B cell (primary cell): Measurements from ENCODE around the gene SCAI. TPM values are rescaled to one million over a fixed set of nuclear protein-coding genes. Genes with fewer than 3 reads are reported as not detected.
A peak's percentile ranks its signal among the peaks of the same experiment; 100 is the strongest.

Experiments used
- ATAC-seq: fragments of 200-7000 bp; cut with Tn5 transposase; one replicate; pipeline ENCODE4 v1.10.0; 2021; ENCODE audit warnings: low read depth, mild to moderate bottlenecking, moderate number of reproducible peaks, moderate library complexity
- CTCF ChIA-PET: fragments of 350-600 bp; sonication (Branson Sonifier 250); formaldehyde crosslinking; loops from one replicate; lab custom pipeline; 2021; ENCODE audit warnings: antibody characterized with exemption, inconsistent platforms; lab: Charles Lee
- POLR2A ChIA-PET: fragments of 350-600 bp; sonication (Branson Sonifier 250); formaldehyde crosslinking; loops from one replicate; lab custom pipeline; 2021; ENCODE audit warnings: antibody characterized with exemption; lab: Charles Lee
- DNase-seq: peaks from one replicate; pipeline ENCODE4 v3.0.0; 2013
- H2AFZ ChIP-seq: 2 replicates; pipeline ENCODE4 v1.6.1; 2012; ENCODE audit warnings: mild to moderate bottlenecking, low read depth, low read length; ENCODE audit not compliant: insufficient read depth, poor library complexity, severe bottlenecking
- H3K27ac ChIP-seq, 2 donors: 1 replicate in 1 of 2; 2 replicates in 1 of 2; pipeline ENCODE4 v1.5.1; 2012 to 2013; ENCODE audit warnings: low read length in 2 of 2, mild to moderate bottlenecking in 2 of 2, moderate library complexity in 1 of 2
- H3K27me3 ChIP-seq, 4 experiments: fragments of 200-600 bp in 1 of 4; sonication (generic) in 1 of 4; replicated peaks in 1 of 4; 1 replicate in 2 of 4; 2 replicates in 2 of 4; pipeline versions ENCODE4 v1.6.1 to v1.7.0; 2013 to 2016; ENCODE audit warnings: low read length in 3 of 4, mild to moderate bottlenecking in 2 of 4, mixed read lengths in 1 of 4, moderate library complexity in 1 of 4; ENCODE audit not compliant: insufficient read depth in 4 of 4, control insufficient read depth in 3 of 4; ENCODE audit errors: control extremely low read depth in 1 of 4
- H3K36me3 ChIP-seq, 2 experiments: replicated peaks in 1 of 2; 1 replicate in 1 of 2; 2 replicates in 1 of 2; pipeline versions ENCODE4 v1.6.1 to v1.7.1; 2013; ENCODE audit warnings: low read length in 1 of 2; ENCODE audit not compliant: insufficient read depth in 2 of 2, control insufficient read depth in 1 of 2; ENCODE audit errors: control extremely low read depth in 1 of 2, extremely low read depth in 1 of 2
- H3K4me1 ChIP-seq, 2 donors: fragments of 200-600 bp in 1 of 2; sonication (generic) in 1 of 2; 1 replicate in 1 of 2; 2 replicates in 1 of 2; pipeline versions ENCODE4 v1.5.1 to v1.6.1; 2013 to 2017; ENCODE audit warnings: low read length in 2 of 2; ENCODE audit not compliant: control insufficient read depth in 2 of 2, insufficient read depth in 2 of 2
- H3K4me2 ChIP-seq: replicated peaks from 2 replicates; pipeline ENCODE3; 2012; ENCODE audit warnings: mild to moderate bottlenecking, low read depth, low read length; ENCODE audit not compliant: poor library complexity, severe bottlenecking
- H3K4me3 ChIP-seq, 5 experiments: fragments of 200-600 bp in 1 of 5; sonication (generic) in 1 of 5; 1 replicate in 3 of 5; 2 replicates in 2 of 5; pipeline versions ENCODE4 v1.5.1 to v1.7.0; 2011 to 2016; ENCODE audit warnings: low read length in 4 of 5, mild to moderate bottlenecking in 4 of 5, low read depth in 2 of 5, control low read depth in 1 of 5, moderate library complexity in 1 of 5; ENCODE audit not compliant: insufficient read depth in 1 of 5; ENCODE audit errors: control extremely low read depth in 1 of 5, extremely low read depth in 1 of 5
- H3K79me2 ChIP-seq: fragments of 200-600 bp; sonication (generic); one replicate; pipeline ENCODE4 v1.6.0; 2016; ENCODE audit warnings: low read length; ENCODE audit not compliant: control insufficient read depth, insufficient read depth
- H3K9ac ChIP-seq: fragments of 200-600 bp; sonication (generic); 2 replicates; pipeline ENCODE4 v1.6.1; 2017; ENCODE audit warnings: mild to moderate bottlenecking, low read length, moderate library complexity
- H3K9me3 ChIP-seq, 3 donors: one replicate each; pipeline versions ENCODE4 v1.6.1 to v1.7.1; 2013; ENCODE audit warnings: low read length in 2 of 3; ENCODE audit not compliant: control insufficient read depth in 2 of 3, insufficient read depth in 1 of 3; ENCODE audit errors: control extremely low read depth in 1 of 3
- H4K20me1 ChIP-seq: 2 replicates; pipeline ENCODE4 v1.6.0; 2012; ENCODE audit warnings: mild to moderate bottlenecking, low read length; ENCODE audit not compliant: insufficient read depth, control insufficient read depth, poor library complexity, severe bottlenecking
- H3K27ac Mint-ChIP-seq: one replicate; pipeline ENCODE4 v1.8.0; 2021; ENCODE audit warnings: mixed read lengths
- H3K27me3 Mint-ChIP-seq: one replicate; pipeline ENCODE4 v1.8.0; 2021; ENCODE audit warnings: mixed read lengths
- H3K4me1 Mint-ChIP-seq: one replicate; pipeline ENCODE4 v1.8.0; 2021; ENCODE audit warnings: mixed read lengths
- H3K4me3 Mint-ChIP-seq: one replicate; pipeline ENCODE4 v1.8.0; 2021; ENCODE audit warnings: mixed read lengths
- H3K9me3 Mint-ChIP-seq: one replicate; pipeline ENCODE4 v1.8.0; 2022; ENCODE audit warnings: mixed read lengths; ENCODE audit not compliant: insufficient read depth
- CTCF ChIP-seq: fragments of 200-600 bp; IDR thresholded peaks from one replicate; pipeline ENCODE4 v1.8.0; 2022; ENCODE audit warnings: antibody characterized with exemption, mild to moderate bottlenecking
- EZH2 ChIP-seq: IDR thresholded peaks from 2 replicates; pipeline ENCODE4 v1.6.1; 2012; ENCODE audit warnings: borderline replicate concordance, low read depth, mild to moderate bottlenecking, moderate library complexity, low read length; ENCODE audit not compliant: insufficient read depth, poor library complexity, severe bottlenecking
- WGBS: methylation state at CpG from one replicate; pipeline ENCODE4 v1.1.5; 2013; ENCODE audit warnings: missing lambda C conversion rate; ENCODE audit not compliant: insufficient coverage; 5-methylcytosine and 5-hydroxymethylcytosine counted together
- intact Hi-C: fragments of 100-400 bp; cut with micrococcal nuclease; formaldehyde crosslinking; loops from one replicate; pipeline ENCODE4 v1.10.0; 2022
- polyA plus RNA-seq: library from polyadenylated mRNA; depleted of rRNA; stranded (reverse); fragments of >200 nt; gene quantifications from 2 replicates; pipeline ENCODE4 v1.2.3, GENCODE V29; 2012
- total RNA-seq, 2 donors: library from RNA; stranded (reverse); fragments of 120-200 nt in 1 of 2; gene quantifications; 1 replicate in 1 of 2; 2 replicates in 1 of 2; pipeline versions ENCODE4 v1.2.3 to v1.2.4, GENCODE V29; 2013 to 2022

The SCAI gene
- total and polyA plus RNA-seq, 2 donors (not counting 1 experiment from before 2014, with no cell fraction given), result 3.8 to 19.8 TPM

GRCh38 chr9:125131778-125132177, 11.6 kb downstream of the SCAI start:
- Mint-ChIP-seq H3K4me1 (peaks cover 1% of the 10 kb centered on the region), H3K27ac (no peak overlapping the region), H3K27me3 (no peaks in the 10 kb centered on the region), H3K4me3 (no peak overlapping the region), H3K9me3 (no peaks in the 10 kb centered on the region)
- H3K79me2 ChIP-seq, result peaks cover 39% of the 10 kb centered on the region
- no peak overlapping the region for H3K4me2 ChIP-seq
- no peak for ATAC-seq
- H3K4me1 ChIP-seq, result peaks cover under 1 to 4% of the 10 kb centered on the region in 2 donors
- ChIA-PET CTCF (interaction anchor here (1.1 kb wide), 1 partner anchor 15 kb away, joined by 3 read pairs; no protein-coding TSS in a partner anchor), POLR2A (no interaction called here)
- H3K9ac ChIP-seq, result no peak overlapping the region
- no peaks in the 10 kb centered on the region for H4K20me1 ChIP-seq
- no peak overlapping the region for H2AFZ ChIP-seq
- 94% methylated on average over 3 of the region's 6 CpGs for WGBS
- no peak for DNase-seq
- H3K4me3 ChIP-seq, result no peak overlapping the region
- TF ChIP-seq EZH2, result no peak
- intact Hi-C loops, result no loop called here
- no peaks in the 10 kb centered on the region for H3K9me3 ChIP-seq
- H3K27ac ChIP-seq, result no peak overlapping the region
- H3K27me3 ChIP-seq, result no peaks in the 10 kb centered on the region
- H3K36me3 ChIP-seq, result no peaks in the 10 kb centered on the region

DNA sequence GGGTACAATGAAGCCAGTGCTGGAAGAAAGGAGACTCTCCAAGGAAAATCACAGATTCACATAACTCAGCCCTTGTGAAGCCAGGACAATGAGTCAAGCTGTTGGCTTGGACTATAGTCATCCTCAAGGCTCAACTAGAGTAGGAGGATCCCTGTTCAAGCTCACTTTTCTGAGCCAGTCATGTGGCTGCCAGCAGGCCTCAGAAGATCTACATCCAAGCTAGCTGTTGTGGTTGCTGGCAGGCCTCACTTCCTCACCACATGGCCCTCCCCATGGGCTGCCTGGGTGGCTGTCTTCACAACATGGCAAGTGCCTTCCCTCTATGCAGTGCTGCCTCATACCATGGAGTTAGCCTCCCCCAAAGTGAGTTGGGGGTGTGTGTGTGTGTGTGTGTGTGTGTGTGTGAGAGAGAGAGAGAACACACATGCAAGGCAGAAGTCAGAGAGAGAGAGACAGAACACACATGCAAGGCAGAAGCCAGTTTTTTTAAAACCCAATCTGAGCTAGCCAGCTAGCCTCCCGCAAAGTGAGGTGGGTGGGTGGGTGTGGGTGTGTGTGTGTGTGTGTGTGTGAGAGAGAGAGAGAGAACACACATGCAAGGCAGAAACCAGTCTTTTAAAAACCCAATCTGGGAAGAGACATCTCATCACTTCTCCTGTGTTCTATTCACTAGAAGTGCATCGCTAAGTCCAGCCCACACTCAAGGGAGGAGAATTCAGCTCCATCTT, 17.1 kb downstream of the SCAI start:
- DNase-seq (peak; percentile 74), ATAC-seq (peak; percentile 94)
- H3K27ac ChIP-seq, result peak overlapping the region; percentile 22 to 57
- H3K36me3 ChIP-seq, result no peaks in the 10 kb centered on the region
- H3K4me3 Mint-ChIP-seq, result peak overlapping the region; percentile 47
- H3K27me3 ChIP-seq, result no peaks in the 10 kb centered on the region
- peaks cover 15% of the 10 kb centered on the region for H3K4me1 Mint-ChIP-seq
- no peak overlapping the region for H3K9ac ChIP-seq
- no peaks in the 10 kb centered on the region for H4K20me1 ChIP-seq
- H3K4me3 ChIP-seq, result no peak overlapping the region
- ChIA-PET CTCF (no interaction called here), POLR2A (interaction anchor here (1.0 kb wide), 1 partner anchor 17 kb away, joined by 6 read pairs; the partner anchor contains the start of gene SCAI)
- H3K27ac Mint-ChIP-seq, result peak overlapping the region; percentile 87
- no CpG with 5 or more reads among the region's 2 CpGs for WGBS
- no peak for TF ChIP-seq CTCF
- no peak for TF ChIP-seq EZH2
- H3K4me2 ChIP-seq, result no peak overlapping the region
- H3K9me3 ChIP-seq, result no peaks in the 10 kb centered on the region
- intact Hi-C loops, result no loop called here
- peaks cover 12 to 16% of the 10 kb centered on the region in 2 donors for H3K4me1 ChIP-seq
- H3K79me2 ChIP-seq, result peaks cover 31% of the 10 kb centered on the region
- no peaks in the 10 kb centered on the region for H3K9me3 Mint-ChIP-seq
- H2AFZ ChIP-seq, result peak overlapping the region; percentile 17
- no peaks in the 10 kb centered on the region for H3K27me3 Mint-ChIP-seq
